T follicular helper cell (primary cell): ENCODE data around the gene CFAP20DC.
"Not testable (repeated sequence)": the region's sequence is repeated elsewhere in the genome, so short reads cannot be mapped to it uniquely, and the experiment has no call there.

Experiments used
- DNase-seq: peaks from one replicate; pipeline ENCODE4 v3.0.0-alpha.2; 2020; ENCODE audit warnings: low read depth

CFAP20DC gene

DNA sequence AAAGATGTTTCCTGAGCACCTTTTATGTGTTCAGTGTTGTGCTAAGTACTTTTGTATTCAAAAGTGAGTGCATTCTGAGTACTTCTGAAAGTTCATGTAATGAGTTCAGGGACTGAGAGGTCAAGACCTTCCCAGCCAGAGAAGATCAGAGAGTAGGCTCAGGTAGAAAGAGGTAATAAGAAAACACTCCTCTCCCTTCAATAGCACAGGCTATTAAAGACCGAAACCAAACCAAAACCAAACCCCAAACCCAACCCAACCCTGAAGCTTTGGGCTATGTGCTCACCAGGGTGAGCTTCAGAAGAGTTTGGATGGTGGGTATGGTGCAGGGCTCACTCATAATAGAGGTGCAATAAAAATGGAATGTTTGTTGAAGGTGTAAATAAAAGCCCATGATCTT lies 306.5 kb downstream of the CFAP20DC start:
- DNase-seq, result no peak

DNA sequence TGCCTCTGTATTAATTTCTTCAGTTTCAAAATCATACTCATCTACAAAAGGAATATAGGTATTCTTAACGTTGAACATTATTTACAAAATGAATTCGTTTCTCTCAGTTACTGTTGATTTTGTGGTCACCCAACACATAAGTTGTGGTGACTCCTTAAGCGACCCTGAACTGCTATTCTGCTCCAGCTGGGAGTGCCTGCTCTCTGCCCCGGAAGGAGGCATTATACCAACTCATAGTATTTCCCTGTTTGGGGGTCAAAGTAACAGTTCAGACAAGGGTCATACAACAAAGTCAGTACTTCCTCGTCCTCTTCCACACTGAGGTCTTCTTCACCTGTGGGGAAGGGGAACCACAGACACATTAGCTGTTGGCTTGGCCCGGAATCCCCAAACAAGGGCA lies 307.6 kb downstream of the CFAP20DC start:
- DNase-seq, result no peak

DNA sequence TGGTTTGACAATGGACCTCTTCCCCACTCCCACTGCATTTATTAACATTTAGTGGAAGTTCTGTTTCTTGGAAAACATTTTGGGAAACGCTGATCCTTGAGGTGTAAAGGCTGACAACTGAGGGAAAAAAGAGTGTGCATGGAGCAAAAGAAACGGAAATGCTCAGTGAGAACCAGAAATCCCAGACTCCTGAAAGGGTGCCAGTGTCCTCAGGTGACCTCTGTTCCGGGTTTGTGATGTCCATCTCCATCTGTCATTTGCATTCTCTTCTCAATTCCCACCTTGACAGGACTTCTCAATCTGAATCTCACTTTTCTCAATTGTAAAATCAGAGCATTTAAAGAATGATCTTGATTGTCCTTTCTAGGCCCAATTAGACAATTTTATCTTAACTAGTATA lies 312.2 kb downstream of the CFAP20DC start:
- no peak for DNase-seq

DNA sequence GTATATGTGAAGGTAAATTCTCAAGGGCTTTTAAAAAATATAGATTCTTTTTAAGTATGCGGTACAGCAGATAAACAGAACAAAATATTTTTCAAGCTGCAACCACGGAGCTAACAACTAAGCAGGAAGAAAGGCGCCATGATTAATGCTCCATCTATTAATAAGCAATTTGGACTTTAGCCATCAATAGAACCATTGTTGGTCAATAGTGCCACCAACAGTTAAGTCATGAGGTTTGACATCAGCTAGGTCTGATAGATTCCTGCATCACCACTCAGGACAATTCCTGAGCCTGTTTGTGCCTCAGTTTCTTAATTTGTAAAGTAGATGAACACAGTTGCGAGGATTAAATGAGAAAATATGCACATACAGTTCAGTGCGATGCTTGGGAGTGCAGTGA lies 318.2 kb downstream of the CFAP20DC start:
- no peak for DNase-seq

DNA sequence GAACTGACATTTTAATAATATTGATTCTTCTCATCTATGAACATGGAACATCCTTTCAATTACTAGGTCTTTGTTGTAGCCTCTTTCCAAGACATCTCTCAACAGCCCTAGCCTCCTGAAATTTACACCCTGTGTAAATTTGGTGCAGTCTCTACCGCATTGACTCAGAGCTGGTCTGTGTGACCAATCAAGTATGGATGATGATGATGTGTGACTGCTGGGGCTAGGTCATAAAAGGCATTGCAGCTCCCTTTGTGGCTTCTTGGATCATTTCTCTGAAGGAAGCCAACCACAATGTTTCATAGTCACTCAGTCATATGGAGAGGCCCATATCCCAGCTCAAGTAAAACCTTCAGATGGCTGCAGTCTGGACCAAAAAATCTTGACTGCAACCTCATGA lies 321.1 kb downstream of the CFAP20DC start:
- DNase-seq, result no peak

DNA sequence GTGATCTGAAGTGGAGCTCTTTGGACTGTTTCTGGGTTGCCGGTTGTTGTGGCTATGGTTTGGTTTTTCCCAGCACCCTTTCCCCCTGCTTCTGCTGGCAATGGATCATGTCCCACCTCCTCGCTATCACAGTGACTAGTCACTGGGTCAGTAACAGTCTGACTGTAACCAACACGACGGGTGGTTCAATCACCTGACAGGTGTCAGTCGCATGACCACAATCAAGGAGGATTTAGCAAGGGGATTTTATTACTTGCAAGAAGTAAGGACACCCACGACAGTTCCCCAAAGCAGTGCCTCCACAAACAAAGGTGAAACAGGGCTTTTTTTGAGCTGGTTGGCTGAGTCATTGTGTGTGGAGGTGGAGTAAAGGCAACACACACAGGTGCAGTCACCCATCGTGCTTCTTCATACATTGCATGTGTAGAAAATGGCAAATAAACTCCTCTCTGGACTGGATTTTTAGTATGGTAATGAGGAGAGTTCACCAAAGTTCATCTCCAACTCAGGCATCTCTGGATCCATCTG lies 324.4 kb downstream of the CFAP20DC start:
- no peak for DNase-seq

DNA sequence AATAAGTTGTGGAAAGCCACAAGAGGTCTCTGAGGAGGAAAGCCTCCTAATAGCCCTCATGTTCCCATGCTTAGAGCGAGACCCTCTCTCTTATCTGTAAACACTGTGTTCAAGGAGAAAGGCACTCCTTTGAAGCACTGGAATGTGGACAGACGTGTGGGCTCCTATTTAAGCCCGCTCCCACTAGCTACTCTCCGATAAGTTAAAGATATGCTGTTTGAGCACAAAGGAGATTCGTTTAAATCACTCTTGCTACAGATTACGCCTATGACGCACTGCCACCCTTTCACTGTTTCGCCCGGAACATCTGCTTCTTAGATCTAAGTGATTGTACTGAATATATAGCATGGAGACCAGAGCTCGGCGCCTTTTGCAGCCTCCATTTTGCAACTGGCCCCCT lies 325.5 kb downstream of the CFAP20DC start:
- no peak for DNase-seq

DNA sequence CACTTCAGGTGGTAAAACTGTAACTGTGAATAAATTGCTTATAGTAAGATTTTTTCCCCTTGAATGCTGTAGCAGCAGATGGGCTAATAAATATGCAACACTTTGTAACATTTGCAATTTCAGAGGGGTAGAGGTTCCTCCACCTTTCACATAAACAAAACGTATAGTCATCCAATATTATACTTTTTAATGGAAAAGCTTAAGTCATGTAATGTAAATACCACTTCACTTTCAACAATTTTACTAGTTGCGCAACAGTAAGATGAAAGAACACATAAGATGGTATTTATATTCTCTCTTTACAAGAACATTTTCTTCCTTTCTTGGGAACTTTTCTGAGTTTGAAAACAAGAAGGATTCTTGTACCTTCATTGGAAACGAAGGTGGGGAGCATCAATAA lies 326.7 kb downstream of the CFAP20DC start:
- DNase-seq, result no peak

DNA sequence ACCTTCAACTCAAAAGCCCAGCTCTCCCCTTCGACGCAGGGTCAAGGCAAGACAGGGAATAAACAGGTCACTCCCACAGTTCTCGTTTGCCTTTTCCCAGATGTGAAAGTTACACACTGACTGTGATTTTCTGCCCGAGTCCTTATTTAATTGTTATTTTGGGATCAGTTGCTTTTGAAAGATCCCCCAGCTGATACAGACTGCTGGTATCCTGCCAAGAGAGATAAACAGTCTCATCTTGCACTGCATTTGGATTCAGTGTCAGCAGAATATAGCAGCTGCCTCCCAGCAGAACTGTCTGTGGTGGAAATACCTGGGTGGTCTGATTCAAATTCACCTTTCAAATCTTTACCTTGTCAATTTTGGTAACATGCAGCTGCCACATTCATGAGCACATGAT lies 327.3 kb downstream of the CFAP20DC start:
- DNase-seq, result no peak

DNA sequence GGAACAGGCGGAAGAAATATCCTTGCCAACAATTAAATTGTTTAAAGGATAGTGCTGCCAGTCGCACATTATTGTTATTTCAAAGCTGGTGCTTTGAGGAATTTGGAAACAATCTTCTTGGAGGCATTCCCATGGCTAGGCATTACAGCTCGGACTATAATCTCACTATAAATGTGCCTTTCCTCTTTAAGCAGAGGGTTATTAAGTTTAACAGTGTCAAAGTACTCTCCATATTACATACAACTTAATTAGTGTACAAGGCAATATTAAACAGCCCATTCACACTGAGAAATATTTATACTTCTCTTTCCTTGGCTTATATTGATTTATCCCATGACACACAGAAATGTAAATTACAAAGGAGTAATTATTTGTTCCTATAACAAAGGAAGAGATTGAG lies 329.3 kb downstream of the CFAP20DC start:
- DNase-seq, result no peak

DNA sequence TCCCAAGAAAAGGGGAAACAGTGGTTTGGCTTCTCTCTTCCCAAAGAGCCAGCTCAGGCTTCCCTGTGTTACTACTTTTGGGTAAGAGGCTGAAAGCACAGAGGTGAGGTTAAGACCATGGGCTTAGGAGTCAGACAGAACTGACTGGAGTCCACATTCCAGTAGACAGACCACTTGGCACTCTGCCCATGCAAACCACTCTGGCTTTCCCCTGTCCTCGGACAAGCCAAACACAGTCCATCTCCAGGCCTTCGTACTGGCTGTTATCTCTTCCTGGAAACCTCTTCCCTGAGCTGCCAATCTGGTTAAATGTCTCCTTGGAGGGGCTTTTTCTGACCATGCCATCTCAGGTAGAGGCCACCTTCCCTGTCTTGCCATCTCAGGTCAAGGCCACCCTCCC lies 330.1 kb downstream of the CFAP20DC start:
- no peak for DNase-seq

DNA sequence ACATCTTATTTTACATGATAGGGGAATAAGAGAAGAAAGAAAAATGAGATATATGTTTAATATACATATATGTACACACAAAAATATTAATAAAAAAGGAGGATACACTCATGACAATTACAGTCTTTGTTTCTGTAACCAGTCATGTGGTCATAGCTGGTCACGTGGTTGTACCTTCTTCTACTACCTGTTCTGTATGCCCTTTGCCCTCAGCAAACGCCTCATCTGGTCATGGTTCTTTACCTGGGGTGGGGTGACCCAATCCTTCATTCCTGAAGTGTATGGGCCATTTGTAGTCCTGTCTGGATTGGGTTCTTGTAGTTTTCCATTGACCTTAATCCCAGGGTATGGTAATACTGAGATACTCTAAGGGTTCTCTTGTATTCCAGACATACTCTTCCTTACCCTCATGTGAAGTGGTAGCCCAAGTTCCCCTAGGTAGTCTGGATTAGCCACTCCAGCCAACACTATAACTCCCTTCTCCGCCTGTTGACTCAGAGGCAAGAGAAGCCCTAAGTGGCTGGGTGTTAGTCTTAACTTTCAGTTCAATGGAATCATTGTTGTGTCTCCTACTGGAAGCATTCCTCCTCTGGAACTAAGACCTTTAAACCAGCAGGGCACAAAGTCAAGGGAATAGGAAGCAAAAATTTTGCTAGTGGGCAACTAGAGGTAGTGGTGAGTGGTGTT lies 336.0 kb downstream of the CFAP20DC start:
- no peak for DNase-seq

DNA sequence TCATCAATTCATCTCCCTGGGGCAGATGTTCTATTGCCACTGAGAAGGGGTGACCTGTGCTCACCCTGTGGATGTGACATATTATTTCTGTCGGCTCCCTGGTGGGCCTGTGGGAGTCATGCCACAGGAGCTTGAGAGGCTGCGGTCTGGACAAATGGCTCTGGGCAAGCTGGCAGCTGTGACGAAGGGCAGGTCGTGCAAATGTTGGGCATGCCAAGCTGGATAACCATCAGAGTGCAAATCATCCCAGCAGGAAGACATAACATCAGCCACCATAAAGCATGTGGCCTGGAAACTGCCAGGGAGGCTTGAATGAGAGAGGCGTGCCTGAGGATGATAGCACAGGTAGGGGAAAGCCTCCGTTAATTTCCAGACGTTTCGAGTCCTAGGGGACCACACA lies 338.0 kb downstream of the CFAP20DC start:
- no peak for DNase-seq

DNA sequence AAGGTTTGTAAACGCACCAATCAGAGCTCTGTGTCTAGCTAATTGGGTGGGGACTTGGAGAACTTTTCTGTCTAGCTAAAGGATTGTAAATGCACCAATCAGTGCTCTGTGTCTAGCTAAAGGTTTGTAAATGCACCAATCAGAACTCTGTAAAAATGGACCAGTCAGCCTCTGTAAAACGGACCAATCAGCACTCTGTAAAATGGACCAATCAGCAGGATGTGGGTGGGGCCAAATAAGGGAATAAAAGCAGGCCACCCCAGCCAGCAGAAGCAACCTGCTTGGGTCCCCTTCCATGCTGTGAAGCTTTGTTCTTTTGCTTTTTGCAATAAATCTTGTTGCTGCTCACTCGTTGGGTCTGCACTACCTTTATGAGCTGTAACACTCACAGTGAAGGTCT lies 340.8 kb downstream of the CFAP20DC start:
- DNase-seq, result not testable (repeated sequence)

DNA sequence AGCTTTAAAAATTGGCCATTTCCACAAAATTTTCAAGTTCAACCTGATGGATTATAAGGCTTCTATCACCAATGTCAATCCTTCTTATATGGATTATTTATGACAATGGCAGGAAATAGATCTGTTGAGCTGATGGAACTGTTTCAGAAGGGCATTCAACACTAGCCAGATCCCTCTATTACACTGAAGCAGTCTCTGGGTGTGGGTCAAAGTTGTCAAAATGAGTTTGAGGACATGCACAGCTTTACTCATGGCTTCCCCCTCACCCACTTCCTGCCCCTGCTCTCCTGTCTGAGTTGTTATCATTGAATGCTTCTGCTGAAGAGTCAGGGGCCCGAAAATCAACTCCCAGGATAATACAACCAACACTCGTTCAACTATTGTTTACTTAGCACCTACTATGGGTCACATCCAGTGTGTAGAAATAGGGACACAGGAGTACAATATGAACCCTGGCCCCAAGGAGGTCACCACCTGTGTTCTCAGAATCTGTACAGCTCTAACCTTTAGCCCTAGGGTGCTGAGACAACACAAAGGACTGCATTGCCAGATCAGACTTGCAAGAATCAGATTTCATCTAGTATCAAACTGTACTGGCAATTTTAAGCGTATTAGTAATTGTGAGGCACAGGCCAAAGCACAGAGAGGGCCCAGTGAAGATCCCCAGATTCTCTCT lies 341.6 kb downstream of the CFAP20DC start:
- no peak for DNase-seq

DNA sequence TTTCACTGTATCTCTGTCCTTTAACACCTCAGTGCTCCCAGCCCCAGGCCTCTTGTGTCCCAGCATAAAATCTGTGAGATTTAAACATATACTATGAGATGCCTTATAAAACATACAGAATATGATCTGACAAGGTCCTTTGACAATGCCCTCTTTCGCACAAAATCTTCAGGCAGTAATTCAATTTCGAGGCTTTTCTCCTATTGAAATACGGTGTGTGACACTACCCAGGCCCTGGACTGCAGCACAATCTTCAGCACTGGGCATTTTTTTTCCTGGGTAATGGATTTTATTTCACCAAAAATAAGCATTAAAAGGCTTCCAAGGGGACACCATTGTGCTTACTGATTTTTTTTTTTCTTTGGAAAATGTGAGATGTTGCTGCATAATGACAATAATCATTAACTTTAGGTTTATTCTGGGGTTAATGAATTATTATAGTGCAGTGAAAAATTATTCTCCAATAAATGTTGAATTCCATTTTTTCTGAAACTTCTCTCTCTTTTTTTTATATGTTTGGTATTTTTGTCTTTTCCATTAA lies 342.4 kb downstream of the CFAP20DC start:
- DNase-seq, result no peak

DNA sequence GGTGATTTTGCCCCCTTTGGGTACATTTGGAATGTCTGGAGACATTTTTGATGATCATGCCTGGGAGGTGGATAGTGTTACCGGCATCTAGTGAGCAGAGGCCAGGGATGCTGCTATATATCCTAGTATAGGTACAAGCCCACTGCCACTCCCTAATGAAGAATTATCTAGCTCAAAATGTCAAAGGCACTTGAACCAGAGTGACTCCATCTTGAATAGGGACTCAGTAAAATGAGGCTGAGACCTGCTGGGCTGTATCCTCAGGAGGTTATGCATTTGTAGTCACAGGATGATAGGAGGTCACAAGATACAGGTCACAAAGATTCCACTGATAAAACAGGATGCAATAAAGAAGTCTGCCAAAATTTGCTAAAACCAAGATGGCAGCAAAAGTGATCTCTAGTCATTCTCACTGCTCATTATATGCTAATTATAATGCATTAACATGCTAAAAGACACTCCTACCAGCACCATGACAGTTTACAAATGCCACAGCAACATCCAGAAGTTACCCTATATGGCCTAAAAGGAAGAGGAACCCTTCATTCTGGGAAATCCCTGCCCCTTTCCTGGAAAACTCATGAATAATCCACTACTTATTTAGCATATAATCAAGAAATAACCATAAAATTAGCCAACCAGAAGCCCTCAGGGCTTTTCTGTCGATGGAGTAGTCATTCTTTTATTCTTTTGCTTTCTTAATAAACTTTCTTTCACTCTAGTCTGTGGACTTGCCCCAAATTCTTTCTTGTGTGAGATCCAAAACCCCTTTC lies 343.2 kb downstream of the CFAP20DC start:
- no peak for DNase-seq

DNA sequence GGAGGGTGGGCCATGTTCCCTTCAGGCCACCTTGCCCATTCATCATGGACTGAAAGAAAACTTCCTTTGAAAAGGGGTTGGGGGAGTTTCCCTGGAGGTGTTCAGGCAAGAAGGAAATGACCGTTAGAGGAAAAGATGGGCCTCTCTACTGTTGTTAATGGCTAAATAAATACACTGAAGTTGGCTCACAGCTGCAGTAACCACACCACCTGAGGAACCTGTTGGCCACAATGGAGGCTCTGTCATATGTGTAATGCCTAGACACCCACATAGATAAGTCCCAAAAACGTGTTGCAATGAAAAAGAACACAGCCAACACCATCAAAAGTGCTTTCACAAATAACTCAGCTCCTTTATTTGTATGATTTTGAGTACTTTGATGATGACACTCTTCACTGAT lies 345.1 kb downstream of the CFAP20DC start:
- no peak for DNase-seq

DNA sequence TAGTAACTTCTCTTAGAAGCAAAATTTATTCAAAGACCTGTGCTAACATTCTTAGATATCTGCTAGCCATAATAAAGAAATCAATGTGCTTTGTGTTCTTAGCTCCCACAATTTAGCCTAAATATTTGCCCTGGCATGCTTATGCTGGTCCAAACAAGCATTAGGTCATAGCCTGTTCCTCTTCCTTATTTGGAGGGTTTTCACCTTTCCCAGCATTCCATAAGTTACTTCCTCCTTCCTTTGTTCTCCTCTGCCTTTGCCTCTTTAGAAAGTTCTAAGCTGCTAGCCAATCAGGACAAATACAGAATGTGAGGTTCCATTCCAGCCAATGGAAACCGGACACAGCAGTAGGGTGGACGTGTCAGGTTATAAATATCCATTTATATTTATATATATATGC lies 345.5 kb downstream of the CFAP20DC start:
- DNase-seq, result not testable (repeated sequence)

DNA sequence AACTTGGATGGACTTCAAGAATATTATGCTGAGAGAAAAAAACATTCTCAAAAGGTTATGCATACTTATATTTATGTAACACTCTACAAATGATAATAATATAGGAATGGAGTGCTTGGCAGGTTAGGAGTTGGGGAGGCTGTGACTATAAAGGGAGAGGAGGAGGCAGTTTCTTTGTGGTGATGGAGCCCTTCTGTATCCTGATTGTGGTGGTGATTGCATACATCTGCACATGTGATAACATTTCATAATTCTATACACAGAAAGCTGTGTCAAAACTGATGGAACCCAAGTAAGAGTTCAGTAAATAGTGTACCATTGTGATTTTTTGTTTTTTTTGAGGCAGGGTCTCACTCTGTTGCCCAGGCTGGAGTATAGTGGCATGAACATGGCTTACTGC lies 351.6 kb downstream of the CFAP20DC start:
- DNase-seq, result no peak

DNA sequence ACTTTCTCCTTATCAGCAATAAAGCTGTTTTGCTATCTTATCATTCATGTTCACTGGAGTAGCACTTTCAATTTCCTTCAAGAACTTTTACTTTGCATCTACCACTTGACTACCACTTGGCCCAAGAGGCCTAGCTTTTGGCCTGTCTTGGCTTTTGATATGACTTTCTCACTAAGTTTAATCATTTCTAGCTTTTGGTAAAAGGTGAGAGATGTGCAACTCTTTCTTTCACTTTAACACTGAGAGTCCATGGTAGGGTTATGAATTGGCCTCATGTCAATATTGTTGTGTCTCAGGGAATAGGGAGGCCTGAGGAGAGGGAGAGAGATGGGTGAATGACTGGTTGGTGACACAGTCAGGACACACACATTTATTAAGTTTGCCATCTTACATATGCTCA lies 352.3 kb downstream of the CFAP20DC start:
- DNase-seq, result no peak

DNA sequence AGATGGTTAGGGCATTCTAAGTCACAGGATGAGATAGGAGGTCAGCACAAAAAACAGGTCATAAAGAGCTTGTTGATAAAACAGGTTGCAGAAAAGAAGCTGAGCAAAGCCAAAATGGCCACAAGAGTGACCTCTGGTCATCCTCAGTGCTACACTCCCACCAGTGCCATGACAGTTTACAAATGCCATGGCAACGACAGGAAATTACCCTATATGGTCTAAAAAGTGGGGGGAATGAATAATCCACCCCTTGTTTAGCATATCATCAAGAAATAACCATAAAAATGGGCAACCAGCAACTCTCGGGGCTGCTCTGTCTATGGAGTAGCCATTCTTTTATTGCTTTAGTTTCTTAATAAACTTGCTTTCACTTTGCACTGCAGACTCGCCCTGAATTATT lies 353.0 kb downstream of the CFAP20DC start:
- DNase-seq, result not testable (repeated sequence)

DNA sequence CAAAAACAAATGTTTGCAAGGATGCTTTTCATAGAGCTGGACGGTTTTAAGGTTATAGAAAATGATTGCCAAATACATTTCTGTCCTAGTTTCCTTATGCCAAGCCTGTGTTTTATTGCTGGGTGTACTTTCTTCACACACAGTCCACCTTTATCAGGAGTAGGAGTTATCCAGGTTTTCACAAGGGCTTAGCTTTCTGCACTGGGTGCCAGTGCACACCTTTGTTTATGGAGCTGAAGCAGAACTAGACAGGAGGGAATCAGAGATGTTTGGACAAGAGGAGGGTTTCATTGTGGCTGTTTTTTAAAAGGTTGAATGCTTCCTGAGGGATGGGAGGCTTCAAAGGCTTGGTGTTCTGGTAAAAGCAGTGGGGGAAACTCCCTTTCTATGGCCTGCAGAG lies 353.7 kb downstream of the CFAP20DC start:
- no peak for DNase-seq
